PFSK-1 (cell line): ENCODE data around the gene NGB.

Source experiments
- FOXP2 ChIP-seq: optimal IDR thresholded peaks from 2 replicates; pipeline ENCODE3; 2011; ENCODE audit warnings: borderline replicate concordance, control low read depth, inconsistent platforms; ENCODE audit not compliant: insufficient read depth; ENCODE audit errors: extremely low read length, extremely low read depth
- POLR2AphosphoS5 ChIP-seq: IDR thresholded peaks from 2 replicates; pipeline ENCODE4 v1.6.1; 2012; ENCODE audit warnings: low read depth, mild to moderate bottlenecking, control low read depth, low read length, moderate library complexity
- SIN3A ChIP-seq: IDR thresholded peaks from 2 replicates; pipeline ENCODE4 v1.6.1; 2012; ENCODE audit warnings: mild to moderate bottlenecking, low read length, moderate library complexity, borderline replicate concordance; ENCODE audit not compliant: insufficient read depth
- TAF1 ChIP-seq: IDR thresholded peaks from 2 replicates; pipeline ENCODE4 v1.6.1; 2012; ENCODE audit warnings: low read length, control low read depth, borderline replicate concordance; ENCODE audit not compliant: insufficient read depth
- TF ChIP-seq, protein P1 (sequence below), 2 experiments: IDR thresholded peaks; 2 replicates each; pipeline versions ENCODE4 v1.6.1 to v1.8.0; 2011 to 2012; ENCODE audit warnings: low read depth in 2 of 2, low read length in 2 of 2, control low read depth in 1 of 2, inconsistent platforms in 1 of 2, mild to moderate bottlenecking in 1 of 2, moderate library complexity in 1 of 2; ENCODE audit not compliant: insufficient read depth in 1 of 2

The NGB gene

DNA sequence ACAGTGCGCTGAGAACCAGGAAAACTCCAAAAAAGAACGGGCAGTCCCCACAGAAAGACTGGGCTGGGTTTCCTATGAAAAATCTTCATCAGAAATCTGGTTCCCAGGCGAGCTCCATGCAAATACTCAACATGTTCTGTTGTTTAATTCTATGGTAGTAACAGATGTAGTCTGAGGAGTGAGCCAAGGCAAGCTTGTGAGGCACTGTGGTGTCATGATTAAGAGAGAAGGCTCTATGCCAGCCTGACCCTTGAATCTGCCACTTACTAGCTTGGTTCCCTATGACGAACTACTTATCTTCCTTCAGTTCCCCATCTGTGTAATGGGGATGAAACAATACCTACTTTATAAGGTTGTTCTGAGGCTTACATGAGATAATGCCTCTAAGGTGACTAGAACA is 39.0 kb upstream of the NGB start:
- TF ChIP-seq, protein P1, sequence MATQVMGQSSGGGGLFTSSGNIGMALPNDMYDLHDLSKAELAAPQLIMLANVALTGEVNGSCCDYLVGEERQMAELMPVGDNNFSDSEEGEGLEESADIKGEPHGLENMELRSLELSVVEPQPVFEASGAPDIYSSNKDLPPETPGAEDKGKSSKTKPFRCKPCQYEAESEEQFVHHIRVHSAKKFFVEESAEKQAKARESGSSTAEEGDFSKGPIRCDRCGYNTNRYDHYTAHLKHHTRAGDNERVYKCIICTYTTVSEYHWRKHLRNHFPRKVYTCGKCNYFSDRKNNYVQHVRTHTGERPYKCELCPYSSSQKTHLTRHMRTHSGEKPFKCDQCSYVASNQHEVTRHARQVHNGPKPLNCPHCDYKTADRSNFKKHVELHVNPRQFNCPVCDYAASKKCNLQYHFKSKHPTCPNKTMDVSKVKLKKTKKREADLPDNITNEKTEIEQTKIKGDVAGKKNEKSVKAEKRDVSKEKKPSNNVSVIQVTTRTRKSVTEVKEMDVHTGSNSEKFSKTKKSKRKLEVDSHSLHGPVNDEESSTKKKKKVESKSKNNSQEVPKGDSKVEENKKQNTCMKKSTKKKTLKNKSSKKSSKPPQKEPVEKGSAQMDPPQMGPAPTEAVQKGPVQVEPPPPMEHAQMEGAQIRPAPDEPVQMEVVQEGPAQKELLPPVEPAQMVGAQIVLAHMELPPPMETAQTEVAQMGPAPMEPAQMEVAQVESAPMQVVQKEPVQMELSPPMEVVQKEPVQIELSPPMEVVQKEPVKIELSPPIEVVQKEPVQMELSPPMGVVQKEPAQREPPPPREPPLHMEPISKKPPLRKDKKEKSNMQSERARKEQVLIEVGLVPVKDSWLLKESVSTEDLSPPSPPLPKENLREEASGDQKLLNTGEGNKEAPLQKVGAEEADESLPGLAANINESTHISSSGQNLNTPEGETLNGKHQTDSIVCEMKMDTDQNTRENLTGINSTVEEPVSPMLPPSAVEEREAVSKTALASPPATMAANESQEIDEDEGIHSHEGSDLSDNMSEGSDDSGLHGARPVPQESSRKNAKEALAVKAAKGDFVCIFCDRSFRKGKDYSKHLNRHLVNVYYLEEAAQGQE (IDR thresholded peaks at IDR 0.05; ENCODE audit: insufficient read depth in 1 of 2, low read depth in 2 of 2, low read length in 2 of 2): no peak
- no peak for TF ChIP-seq TAF1
- TF ChIP-seq POLR2AphosphoS5: no peak
- TF ChIP-seq FOXP2: no peak
- TF ChIP-seq SIN3A: no peak

DNA sequence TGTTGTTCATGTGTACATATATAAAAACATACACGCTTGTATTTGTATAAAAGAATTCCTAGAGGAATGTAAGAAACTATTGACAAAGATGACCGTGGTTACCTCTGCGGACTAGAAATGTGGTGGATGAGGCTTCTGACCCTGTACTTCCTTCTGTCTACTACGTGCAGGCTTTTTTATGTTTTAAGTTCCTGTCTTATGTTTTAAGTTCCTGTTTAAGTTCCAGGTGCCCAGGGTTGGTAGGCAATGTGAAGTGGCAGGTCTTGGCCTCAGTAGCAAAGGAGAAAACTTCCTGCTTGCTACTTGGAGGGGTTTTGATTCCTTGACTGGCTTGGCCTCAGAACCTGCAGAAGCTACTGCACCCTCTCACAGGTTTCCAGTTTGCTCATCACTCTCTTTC is 38.1 kb upstream of the NGB start:
- TF ChIP-seq, protein P1 (IDR thresholded peaks at IDR 0.05; ENCODE audit: insufficient read depth in 1 of 2, low read depth in 2 of 2, low read length in 2 of 2): no peak
- TF ChIP-seq TAF1 (no peak), SIN3A (no peak), FOXP2 (no peak), POLR2AphosphoS5 (no peak)

DNA sequence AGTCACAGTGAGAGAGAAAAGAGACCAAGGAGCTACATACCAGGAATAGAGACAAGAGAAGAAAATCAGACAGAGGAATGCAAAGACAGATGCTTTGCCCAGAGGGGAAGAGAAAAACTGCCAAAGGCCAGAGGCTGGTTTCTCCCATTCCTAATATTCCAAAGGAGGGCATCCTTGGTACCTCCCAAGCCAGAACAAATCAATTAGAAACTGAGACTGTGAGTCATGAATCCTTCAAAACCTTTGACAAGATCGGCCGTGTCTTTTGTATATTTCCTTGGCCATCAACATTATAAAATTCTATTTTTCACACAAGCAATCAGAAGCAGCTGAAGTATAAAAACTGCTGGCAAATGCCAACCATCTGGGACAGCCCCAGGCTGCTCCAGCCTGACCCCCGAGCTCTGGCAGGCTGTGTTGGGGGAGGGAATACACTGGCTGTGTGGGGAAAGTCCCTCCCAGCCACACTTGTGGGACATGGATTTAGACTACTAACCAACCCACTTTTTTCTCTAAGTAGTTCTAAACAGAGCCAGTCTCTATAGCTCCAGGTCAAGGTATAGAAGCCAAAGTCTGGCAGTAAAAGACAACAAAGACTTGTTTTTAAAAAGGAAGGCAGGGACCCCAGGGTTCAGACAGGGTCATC is 36.0 kb upstream of the NGB start:
- TF ChIP-seq, protein P1 (IDR thresholded peaks at IDR 0.05; ENCODE audit: insufficient read depth in 1 of 2, low read depth in 2 of 2, low read length in 2 of 2): no peak
- TF ChIP-seq TAF1 (no peak), SIN3A (no peak), FOXP2 (no peak), POLR2AphosphoS5 (no peak)

DNA sequence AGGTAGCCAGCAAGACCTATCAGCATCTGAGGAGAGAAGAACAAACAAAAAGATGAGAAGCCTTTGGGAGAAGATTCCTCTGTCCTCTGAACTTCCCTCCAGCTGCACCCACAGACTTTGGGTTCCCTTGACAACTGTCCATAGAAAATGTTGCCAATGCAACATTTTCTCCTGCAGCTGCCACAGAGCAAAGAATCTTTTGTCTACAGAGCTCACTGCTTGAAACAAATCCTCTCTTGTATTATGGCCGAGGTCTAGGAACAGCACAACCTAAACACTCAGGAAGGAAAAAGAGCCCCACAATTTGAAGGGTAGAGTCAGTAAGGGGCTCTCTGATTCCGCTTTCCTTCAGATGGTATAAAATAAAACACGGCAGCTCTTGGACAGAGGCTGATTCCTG is 35.4 kb upstream of the NGB start:
- TF ChIP-seq, protein P1 (IDR thresholded peaks at IDR 0.05; ENCODE audit: insufficient read depth in 1 of 2, low read depth in 2 of 2, low read length in 2 of 2): no peak
- TF ChIP-seq FOXP2 (no peak), TAF1 (no peak), SIN3A (no peak), POLR2AphosphoS5 (no peak)

DNA sequence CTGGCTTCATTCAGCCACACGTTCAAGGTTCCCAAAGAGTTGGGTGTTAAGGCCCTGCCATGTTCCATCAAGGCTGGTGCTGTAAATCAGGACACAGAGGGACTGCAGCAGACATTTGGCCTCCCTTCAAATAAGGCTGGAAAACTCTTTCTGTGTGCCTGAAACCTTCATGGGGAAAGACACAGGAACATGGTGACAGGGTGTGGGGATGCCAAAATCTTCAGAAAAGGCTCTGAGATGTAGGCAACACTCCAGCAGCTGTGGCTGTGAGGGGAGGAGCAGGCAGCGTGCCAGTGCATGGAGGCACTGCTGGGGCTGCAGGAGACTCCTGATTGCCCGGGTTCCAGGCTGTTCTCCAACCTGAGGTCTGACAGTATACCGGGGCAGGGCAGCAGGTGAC is 34.7 kb upstream of the NGB start:
- TF ChIP-seq FOXP2 (no peak), SIN3A (no peak), POLR2AphosphoS5 (no peak), TAF1 (no peak)
- TF ChIP-seq, protein P1 (IDR thresholded peaks at IDR 0.05; ENCODE audit: insufficient read depth in 1 of 2, low read depth in 2 of 2, low read length in 2 of 2): no peak
